Skeletal muscle tissue (tissue), 4 donors: Measurements from ENCODE around the gene RIMS1. TPM values are rescaled to one million over a fixed set of nuclear protein-coding genes. Genes with fewer than 3 reads are reported as not detected.

Source experiments
- H3K27ac ChIP-seq: one replicate; pipeline ENCODE4 v1.7.0; 2013; ENCODE audit warnings: mild to moderate bottlenecking, low read depth, low read length, inconsistent platforms
- H3K27me3 ChIP-seq, 3 donors: one replicate each; pipeline ENCODE4 v1.7.0; 2013; ENCODE audit warnings: low read length in 3 of 3; ENCODE audit not compliant: control insufficient read depth in 3 of 3, insufficient read depth in 3 of 3
- H3K36me3 ChIP-seq, 3 donors: one replicate each; pipeline ENCODE4 v1.7.0; 2013; ENCODE audit warnings: low read length in 3 of 3; ENCODE audit not compliant: control insufficient read depth in 3 of 3, insufficient read depth in 3 of 3
- H3K4me1 ChIP-seq, 3 donors: one replicate each; pipeline ENCODE4 v1.7.0; 2013; ENCODE audit warnings: low read length in 3 of 3, mild to moderate bottlenecking in 3 of 3; ENCODE audit not compliant: control insufficient read depth in 3 of 3, insufficient read depth in 3 of 3
- H3K4me3 ChIP-seq, 3 donors: one replicate each; pipeline ENCODE4 v1.7.0; 2013; ENCODE audit warnings: low read length in 3 of 3
- H3K9ac ChIP-seq, 3 donors: one replicate each; pipeline ENCODE4 v1.7.0; 2013; ENCODE audit warnings: low read length in 3 of 3, mild to moderate bottlenecking in 3 of 3, moderate library complexity in 2 of 3, low read depth in 1 of 3
- H3K9me3 ChIP-seq, 3 donors: one replicate each; pipeline ENCODE4 v1.7.0; 2013; ENCODE audit warnings: low read length in 3 of 3; ENCODE audit not compliant: control insufficient read depth in 3 of 3
- total RNA-seq: library from RNA; depleted of rRNA; stranded (reverse); fragments of >200 nt; gene quantifications from one replicate; pipeline ENCODE4 v1.2.3, GENCODE V29; 2014
- donor health status: Osteomylitis.

Gene RIMS1
- total RNA-seq, 1 donor from 2014 or later: 15.7 TPM

DNA sequence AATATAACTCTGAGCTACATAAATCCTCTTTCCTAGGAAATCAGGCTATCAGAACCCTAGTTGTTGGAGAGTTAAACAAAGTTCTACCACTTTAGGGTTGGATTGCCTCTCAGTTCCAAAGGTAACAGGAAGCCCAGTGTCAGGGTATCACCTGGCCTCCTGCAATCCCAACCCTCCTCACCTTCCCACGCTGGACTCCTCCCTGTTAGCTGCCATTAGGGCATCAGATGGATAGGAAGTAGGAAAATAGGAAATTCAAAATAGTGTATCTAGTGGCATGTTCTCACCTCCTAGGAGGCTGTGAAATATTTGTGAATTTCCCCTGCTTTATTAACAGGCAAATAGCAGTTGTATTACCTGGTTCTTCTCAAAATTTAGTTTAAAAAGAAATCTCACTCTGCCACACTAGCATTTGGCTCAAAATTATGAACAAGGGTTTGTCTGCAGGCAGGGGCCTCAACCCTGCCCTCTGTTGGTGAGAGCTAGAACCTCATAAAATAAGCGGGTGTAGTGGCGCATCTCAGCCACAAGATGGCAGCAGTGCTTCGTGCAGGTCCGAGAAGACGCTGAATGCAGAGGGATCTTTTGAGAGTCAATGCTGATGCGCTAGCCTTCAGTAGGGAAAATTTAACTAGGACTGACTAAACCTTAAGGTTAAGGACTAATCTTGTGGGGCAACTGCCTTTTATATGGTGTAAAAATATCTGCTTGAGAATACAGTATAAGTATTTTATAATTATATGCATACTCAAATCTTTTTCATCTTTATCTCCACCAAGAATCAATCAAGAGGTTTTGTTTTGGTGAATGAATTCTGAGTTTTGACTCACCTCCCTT lies 525.7 kb downstream of the RIMS1 start:
- no peaks in the 10 kb centered on the region for H3K4me1 ChIP-seq
- H3K36me3 ChIP-seq: no peaks in the 10 kb centered on the region
- no peak overlapping the region for H3K27ac ChIP-seq
- no peak overlapping the region for H3K9ac ChIP-seq
- H3K27me3 ChIP-seq: peaks cover 0 to 5% (median 0%) of the 10 kb centered on the region in 3 donors
- H3K4me3 ChIP-seq: no peak overlapping the region
- no peaks in the 10 kb centered on the region for H3K9me3 ChIP-seq

DNA sequence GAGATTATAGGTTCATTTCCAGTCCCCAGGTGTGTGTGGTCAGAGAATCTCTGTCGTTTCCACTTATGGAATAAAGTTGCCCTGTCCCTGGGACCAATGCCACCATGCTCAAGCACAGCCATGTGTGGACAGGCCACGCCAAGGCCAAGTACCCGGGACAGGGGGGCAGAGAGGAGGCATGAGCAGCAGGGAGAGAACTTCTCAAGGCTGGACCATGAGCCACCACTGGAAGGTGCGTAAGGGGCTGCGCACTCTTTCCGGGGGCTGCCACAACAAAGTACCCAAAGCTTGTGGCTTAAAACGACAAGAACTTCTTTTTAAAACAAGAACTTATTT lies 526.3 kb downstream of the RIMS1 start:
- Histone ChIP-seq H3K4me1 (no peaks in the 10 kb centered on the region), H3K27me3 (peaks cover 0 to 5% (median 0%) of the 10 kb centered on the region in 3 donors), H3K9me3 (no peaks in the 10 kb centered on the region), H3K4me3 (no peak overlapping the region), H3K36me3 (no peaks in the 10 kb centered on the region), H3K27ac (no peak overlapping the region), H3K9ac (no peak overlapping the region)

DNA sequence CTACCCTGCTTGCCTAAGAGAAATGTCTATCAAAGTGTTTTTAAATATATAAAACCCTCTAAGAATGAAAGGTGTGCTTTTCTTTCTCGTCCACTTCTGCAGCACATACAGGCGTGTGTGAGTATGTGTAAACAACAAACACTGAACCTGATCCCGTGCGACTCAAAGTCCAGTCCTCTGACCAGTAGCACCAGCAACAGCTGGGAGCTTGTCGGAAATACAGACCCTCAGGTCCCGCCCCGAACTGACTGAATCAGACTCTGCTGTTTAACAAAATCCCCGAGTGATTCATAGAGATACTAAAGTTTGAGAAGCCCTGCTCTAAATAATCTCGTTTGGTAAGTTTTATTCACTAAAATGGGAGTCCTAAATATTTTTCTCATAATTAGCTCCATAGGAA lies 527.5 kb downstream of the RIMS1 start:
- Histone ChIP-seq H3K27ac (no peak overlapping the region), H3K27me3 (peaks cover 0 to 5% (median 0%) of the 10 kb centered on the region in 3 donors), H3K9me3 (no peaks in the 10 kb centered on the region), H3K4me1 (no peaks in the 10 kb centered on the region), H3K9ac (no peak overlapping the region), H3K36me3 (no peaks in the 10 kb centered on the region), H3K4me3 (no peak overlapping the region)

DNA sequence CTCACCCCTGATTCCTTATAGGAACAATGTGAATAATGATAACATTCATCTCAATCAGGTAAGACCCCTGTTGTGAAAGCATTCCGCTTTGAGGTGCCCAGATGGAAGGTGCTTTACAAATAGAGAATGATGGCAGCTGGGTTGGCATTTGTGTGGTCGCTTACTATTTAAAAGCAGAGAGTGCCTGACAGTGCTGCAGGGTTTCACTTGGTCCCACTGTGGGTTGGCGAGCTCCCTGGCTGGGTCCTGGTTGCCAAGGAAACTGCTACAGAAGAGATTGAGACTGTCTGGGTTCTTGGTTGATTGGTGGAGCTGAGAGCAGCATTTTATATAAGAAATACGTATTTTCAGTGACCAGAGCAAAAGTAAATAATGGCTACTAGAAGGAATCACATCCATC lies 528.3 kb downstream of the RIMS1 start:
- Histone ChIP-seq H3K9ac (no peak overlapping the region), H3K4me1 (no peaks in the 10 kb centered on the region), H3K36me3 (no peaks in the 10 kb centered on the region), H3K27me3 (peaks cover 0 to 5% (median 0%) of the 10 kb centered on the region in 3 donors), H3K9me3 (no peaks in the 10 kb centered on the region), H3K4me3 (no peak overlapping the region), H3K27ac (no peak overlapping the region)

DNA sequence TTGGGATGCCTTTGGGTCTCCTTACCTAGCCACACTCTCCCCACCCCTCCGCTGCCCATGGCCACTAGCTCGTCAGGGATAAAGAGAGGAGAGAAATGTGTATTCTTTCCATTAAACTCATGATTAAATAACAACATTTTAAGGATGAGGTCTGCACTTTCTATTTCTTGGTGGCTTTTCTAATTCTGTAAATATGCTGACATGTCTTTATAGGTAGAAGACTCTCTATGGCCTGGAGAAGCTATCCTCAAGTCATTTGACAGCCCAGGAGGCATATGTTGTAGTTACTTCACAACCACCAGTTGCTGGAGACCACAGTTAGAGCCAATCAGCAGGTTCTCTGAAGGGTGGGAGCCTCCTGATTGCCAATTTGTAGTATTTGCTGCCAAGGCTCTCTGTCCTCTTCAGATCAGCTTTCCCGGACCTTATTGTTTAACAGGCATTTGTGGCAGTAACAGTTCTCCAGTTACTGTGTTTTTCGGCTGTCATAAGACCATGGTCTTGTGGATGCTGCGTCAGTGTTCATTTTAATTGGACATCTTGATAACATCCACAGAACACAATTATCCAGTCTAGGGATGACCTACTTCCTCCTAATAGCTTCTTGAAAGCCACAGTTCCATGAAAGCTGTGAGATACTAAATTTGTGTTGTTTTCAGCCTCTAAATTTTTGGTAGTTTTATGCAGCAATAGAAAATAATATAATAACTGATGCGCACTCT lies 530.6 kb downstream of the RIMS1 start:
- Histone ChIP-seq H3K27ac (no peak overlapping the region), H3K9me3 (no peaks in the 10 kb centered on the region), H3K27me3 (peaks cover 0 to 5% (median 0%) of the 10 kb centered on the region in 3 donors), H3K36me3 (no peaks in the 10 kb centered on the region), H3K9ac (no peak overlapping the region), H3K4me3 (no peak overlapping the region), H3K4me1 (no peaks in the 10 kb centered on the region)

DNA sequence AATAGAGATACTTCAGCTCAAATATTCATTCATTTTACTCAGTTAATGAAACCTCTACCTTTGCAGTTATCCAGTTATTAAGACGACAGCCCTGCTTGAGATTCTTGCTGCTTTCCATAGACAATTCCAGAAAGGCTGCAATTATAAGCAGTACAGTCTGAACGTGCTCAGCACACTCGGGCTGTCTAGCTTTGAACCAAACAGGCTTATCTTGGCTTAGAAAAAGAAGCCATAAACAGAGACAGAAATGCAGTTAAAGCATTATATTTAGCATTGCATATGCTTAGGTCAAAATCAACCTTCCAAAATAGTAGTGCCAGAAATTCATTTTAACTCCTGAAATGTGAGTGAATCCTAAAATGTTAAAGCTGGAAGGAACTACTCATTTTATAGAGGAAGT lies 531.4 kb downstream of the RIMS1 start:
- H3K36me3 ChIP-seq: no peaks in the 10 kb centered on the region
- H3K27me3 ChIP-seq: peaks cover 0 to 5% (median 0%) of the 10 kb centered on the region in 3 donors
- H3K4me3 ChIP-seq: no peak overlapping the region
- no peaks in the 10 kb centered on the region for H3K4me1 ChIP-seq
- H3K9ac ChIP-seq: no peak overlapping the region
- H3K9me3 ChIP-seq: no peaks in the 10 kb centered on the region
- no peak overlapping the region for H3K27ac ChIP-seq

DNA sequence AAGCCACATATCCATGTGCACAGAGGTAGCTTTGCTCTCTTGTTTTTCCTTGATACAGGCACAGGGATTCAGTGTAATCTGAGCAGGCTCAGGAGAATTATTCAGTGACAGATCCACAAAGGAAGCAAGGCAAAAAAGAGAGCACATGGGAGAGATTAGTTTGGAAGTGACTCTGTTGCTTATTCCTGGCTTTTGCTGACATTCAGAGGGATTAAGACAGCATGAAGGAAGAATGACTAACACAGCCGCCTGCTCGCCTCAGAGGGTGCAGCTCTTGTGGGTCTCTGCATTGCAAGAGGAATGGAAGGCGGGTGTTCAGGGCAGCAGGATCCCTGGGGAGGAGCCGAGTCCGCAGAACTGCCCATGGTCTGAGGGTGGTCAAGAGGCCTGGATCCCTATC lies 532.1 kb downstream of the RIMS1 start:
- no peak overlapping the region for H3K4me3 ChIP-seq
- H3K9me3 ChIP-seq: no peaks in the 10 kb centered on the region
- no peak overlapping the region for H3K9ac ChIP-seq

DNA sequence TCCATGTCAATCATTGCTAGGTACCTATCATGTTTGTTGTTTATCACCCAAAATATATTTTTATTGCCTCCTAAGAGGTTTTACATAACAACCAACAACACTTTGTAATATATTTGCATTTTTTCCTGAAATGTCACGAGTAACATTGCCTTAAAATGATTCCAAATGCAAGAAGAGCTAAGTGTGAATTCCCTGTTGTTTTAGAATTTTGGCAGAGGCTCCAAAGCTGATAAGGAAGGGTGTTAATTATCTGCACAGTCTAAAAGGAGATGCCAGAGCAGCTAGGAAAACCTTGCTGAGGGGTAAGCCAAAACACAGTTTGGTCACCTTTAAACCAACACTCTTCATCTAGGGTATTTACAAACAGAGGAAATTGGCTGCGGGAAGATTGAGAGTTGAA lies 533.6 kb downstream of the RIMS1 start:
- Histone ChIP-seq H3K27me3 (peaks cover 0 to 5% (median 0%) of the 10 kb centered on the region in 3 donors), H3K4me3 (no peak overlapping the region), H3K4me1 (no peaks in the 10 kb centered on the region), H3K36me3 (no peaks in the 10 kb centered on the region), H3K9ac (no peak overlapping the region), H3K27ac (no peak overlapping the region), H3K9me3 (no peaks in the 10 kb centered on the region)

More for the DNA sequence above, 532.1 kb downstream of the RIMS1 start:
- H3K36me3 ChIP-seq: no peaks in the 10 kb centered on the region
- H3K4me1 ChIP-seq: no peaks in the 10 kb centered on the region
- peaks cover 0 to 5% (median 0%) of the 10 kb centered on the region in 3 donors for H3K27me3 ChIP-seq
- H3K27ac ChIP-seq: no peak overlapping the region

DNA sequence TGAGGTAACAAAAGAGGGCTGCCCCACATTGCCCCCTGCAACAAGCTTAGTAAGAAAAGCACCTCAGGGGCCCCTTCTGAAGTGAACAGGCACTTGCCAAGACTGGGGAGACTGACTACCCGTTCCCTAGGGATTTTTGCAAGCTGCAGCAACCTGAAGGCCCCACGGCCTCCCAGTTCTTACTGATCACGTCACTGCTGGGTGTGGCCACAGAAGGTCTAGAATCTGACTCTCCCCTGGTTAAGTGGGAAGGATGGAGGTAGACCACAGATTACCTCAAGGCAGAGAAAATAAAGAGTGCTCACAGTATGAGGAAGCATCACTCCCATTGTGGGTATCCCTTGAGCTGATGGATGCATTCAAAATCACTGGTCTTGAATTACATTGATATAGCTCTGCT lies 534.1 kb downstream of the RIMS1 start:
- no peak overlapping the region for H3K9ac ChIP-seq
- no peaks in the 10 kb centered on the region for H3K36me3 ChIP-seq
- H3K4me3 ChIP-seq: no peak overlapping the region
- no peak overlapping the region for H3K27ac ChIP-seq
- no peaks in the 10 kb centered on the region for H3K4me1 ChIP-seq
- H3K9me3 ChIP-seq: no peaks in the 10 kb centered on the region
- H3K27me3 ChIP-seq: peaks cover 0 to 5% (median 0%) of the 10 kb centered on the region in 3 donors

DNA sequence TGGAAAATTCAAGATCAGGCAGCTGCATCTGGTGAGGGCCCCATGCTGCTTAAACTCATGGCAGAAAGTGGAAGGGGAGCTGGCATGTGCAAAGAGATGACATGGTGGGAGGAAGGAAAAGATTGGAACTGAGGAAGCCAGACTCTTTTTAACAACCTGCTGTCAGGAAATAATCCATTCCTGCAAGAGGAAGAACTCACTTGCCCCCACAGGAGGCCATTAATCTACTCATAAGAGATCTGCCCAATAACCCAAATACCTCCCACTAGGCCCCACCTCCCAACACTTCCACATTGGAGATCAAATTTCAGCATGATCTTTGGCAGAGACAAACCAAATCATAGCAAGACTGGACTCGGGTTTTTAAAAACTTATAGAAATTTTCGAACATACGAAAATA lies 535.0 kb downstream of the RIMS1 start:
- Histone ChIP-seq H3K9me3 (no peaks in the 10 kb centered on the region), H3K27ac (no peak overlapping the region), H3K9ac (no peak overlapping the region), H3K36me3 (no peaks in the 10 kb centered on the region), H3K27me3 (no peaks in the 10 kb centered on the region), H3K4me1 (no peaks in the 10 kb centered on the region), H3K4me3 (no peak overlapping the region)
